ENCODE measurements around the gene PURB. TPM values are rescaled to one million over a fixed set of nuclear protein-coding genes. Genes with fewer than 3 reads are reported as not detected.
"Not testable (repeated sequence)": the region's sequence is repeated elsewhere in the genome, so short reads cannot be mapped to it uniquely, and the experiment has no call there.

The PURB gene
- total RNA-seq, 4 donors from 2014 or later = 13.1 to 26.2 (median 20.4) TPM

DNA sequence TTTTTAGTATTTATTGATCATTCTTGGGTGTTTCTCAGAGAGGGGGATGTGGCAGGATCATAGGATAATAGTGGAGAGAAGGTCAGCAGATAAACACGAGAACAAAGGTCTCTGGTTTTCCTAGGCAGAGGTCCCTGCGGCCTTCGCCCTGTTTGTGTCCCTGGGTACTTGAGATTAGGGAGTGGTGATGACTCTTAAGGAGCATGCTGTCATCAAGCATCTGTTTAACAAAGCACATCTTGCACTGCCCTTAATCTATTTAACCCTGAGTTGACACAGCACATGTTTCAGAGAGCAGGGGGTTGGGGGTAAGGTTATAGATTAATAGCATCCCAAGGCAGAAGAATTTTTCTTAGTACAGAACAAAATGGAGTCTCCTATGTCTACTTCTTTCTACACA lies 15.0 kb downstream of the PURB start:
- in situ Hi-C loops (cut with MboI; ENCODE audit: low pct_ligation_motif_present in 1 of 4, low pct_unique_long_range_greater_than_20kb in 1 of 4, low sequenced_read_pairs in 3 of 4) = loop anchor here in 1 of 4 donors (25.0 kb wide), 1 partner anchor 267 kb away; no protein-coding TSS in a partner anchor
- 85 to 94% methylated on average over 3 of the region's 3 CpGs for WGBS, 2 donors (ENCODE audit: low coverage in 1 of 2)
- peaks cover 0 to 10% (median 0%) of the 10 kb centered on the region in 4 donors for H3K4me1 ChIP-seq

DNA sequence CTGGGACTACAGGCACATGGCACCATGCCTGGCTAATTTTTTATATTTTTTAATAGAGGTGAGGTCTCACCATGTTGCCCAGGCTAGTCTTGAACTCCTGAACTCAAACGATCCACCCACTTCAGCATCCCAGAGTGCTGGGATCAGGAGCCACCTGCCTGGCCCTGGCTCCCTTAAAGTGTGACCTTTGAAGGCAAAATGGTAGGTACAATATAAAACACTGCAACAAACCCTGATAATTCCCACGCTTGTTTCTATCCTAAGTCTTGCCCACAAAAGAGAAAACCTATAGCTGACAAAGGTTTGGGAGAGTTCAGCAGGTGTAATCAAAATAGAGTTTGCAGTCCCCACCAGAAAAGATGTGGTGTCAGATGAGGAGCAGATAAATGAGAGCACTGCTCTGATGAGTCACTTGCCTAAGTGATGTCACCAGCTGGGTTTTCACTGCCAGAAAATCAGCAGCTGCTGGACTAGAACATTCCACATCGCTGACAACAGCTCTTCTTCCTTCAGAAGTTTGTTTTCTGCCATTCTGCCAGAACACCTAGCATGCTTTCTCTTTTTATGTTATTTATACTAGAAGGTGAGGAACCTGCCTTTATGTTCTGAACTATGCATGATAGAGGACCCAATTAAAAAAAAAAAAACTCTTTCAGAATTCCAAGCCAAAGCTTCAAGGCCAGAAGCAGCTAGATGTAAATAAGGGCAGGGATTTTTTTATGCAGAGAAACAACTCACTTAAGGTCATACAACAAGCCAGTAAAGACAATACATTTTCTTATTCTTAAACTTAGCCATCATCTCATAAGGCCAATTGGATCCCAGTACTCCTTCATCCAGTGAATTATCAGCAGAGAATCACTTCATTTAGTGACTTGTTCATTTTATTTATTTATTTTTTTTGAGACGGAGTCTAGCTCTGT lies 18.0 kb downstream of the PURB start:
- Histone ChIP-seq H3K27me3 (no peaks in the 10 kb centered on the region), H3K27ac (peak overlapping the region; percentile 32 to 58 (median 54)), H3K36me3 (no peaks in the 10 kb centered on the region), H3K9me3 (no peaks in the 10 kb centered on the region), H3K4me1 (peaks cover 0 to 10% (median 0%) of the 10 kb centered on the region in 4 donors), H3K4me3 (no peak overlapping the region)
- no peak for TF ChIP-seq EP300 (IDR thresholded peaks at IDR 0.05; ENCODE audit: low read depth)
- no peak for TF ChIP-seq CTCF (IDR thresholded peaks at IDR 0.05)
- TF ChIP-seq POLR2AphosphoS5 (IDR thresholded peaks at IDR 0.05) = peak in 2 of 3 donors; percentile 20 to 45
- intact Hi-C loops (cut with DNase I; ENCODE audit: low total_unique reads) = no loop called here
- no peak for DNase-seq
- in situ Hi-C loops (cut with MboI; ENCODE audit: low pct_ligation_motif_present in 1 of 4, low pct_unique_long_range_greater_than_20kb in 1 of 4, low sequenced_read_pairs in 3 of 4) = loop anchor here in 2 of 4 donors (10.0 to 25.0 kb wide), 2 partner anchors 47 to 270 kb away; no protein-coding TSS in a partner anchor
- 58 to 61% methylated on average over 3 to 4 of the region's 4 CpGs for WGBS, 2 donors (ENCODE audit: low coverage in 1 of 2)

More for the DNA sequence above, 15.0 kb downstream of the PURB start:
- H3K36me3 ChIP-seq; H3K4me3 ChIP-seq; intact Hi-C loops (cut with DNase I; ENCODE audit: low total_unique reads); DNase-seq; H3K27ac ChIP-seq; H3K9me3 ChIP-seq; H3K27me3 ChIP-seq: not testable (repeated sequence)

- in situ Hi-C loops (cut with MboI; ENCODE audit: low pct_ligation_motif_present in 1 of 4, low pct_unique_long_range_greater_than_20kb in 1 of 4, low sequenced_read_pairs in 3 of 4) = loop anchor here in 2 of 4 donors (10.0 to 25.0 kb wide), 2 partner anchors 53 to 275 kb away; no protein-coding TSS in a partner anchor
- 75 to 81% methylated on average over 4 of the region's 4 CpGs for WGBS, 2 donors (ENCODE audit: low coverage in 1 of 2)
- intact Hi-C loops (cut with DNase I; ENCODE audit: low total_unique reads); H3K9me3 ChIP-seq; H3K27ac ChIP-seq; H3K4me3 ChIP-seq; H3K27me3 ChIP-seq; DNase-seq; H3K36me3 ChIP-seq; H3K4me1 ChIP-seq: not testable (repeated sequence)
Measured at GRCh38 chr7:44861949-44862348, 23.4 kb downstream of the PURB start.

DNA sequence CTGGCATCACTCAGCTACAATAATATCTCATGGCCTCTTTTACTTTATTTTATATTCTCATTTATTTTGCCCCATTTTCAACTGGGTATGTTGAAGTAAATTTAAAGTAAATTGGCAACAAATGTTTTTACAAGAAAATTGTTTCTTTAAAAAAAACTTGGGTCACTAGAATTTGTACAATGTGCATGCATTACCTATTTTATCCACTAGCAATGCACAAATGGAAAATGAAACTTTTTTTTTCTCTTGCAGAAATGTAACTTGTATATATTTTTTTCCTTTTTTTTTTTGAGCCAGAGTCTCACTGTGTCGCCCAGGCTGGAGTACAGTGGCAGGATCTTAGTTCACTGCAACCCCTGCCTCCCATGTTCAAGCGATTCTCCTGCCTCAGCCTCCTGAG lies 27.2 kb downstream of the PURB start:
- H3K36me3 ChIP-seq = no peaks in the 10 kb centered on the region
- no peaks in the 10 kb centered on the region for H3K9me3 ChIP-seq
- no peak overlapping the region for H3K4me3 ChIP-seq
- in situ Hi-C loops (cut with MboI; ENCODE audit: low pct_ligation_motif_present in 1 of 4, low pct_unique_long_range_greater_than_20kb in 1 of 4, low sequenced_read_pairs in 3 of 4) = loop anchor here (5.0 to 25.0 kb wide), 4 partner anchors 64 to 279 kb away; no protein-coding TSS in a partner anchor
- H3K27me3 ChIP-seq = no peaks in the 10 kb centered on the region
- WGBS, 2 donors (ENCODE audit: low coverage in 1 of 2) = 91% methylated on average over 2 of the region's 2 CpGs; no CpG with 5 or more reads in 1 of the 2 donors
- TF ChIP-seq POLR2AphosphoS5 (IDR thresholded peaks at IDR 0.05) (no peak), EP300 (IDR thresholded peaks at IDR 0.05; ENCODE audit: low read depth) (no peak), CTCF (IDR thresholded peaks at IDR 0.05) (peak in 4 of 5 experiments; percentile 13 to 26 (median 22)), POLR2A (IDR thresholded peaks at IDR 0.05) (no peak)
- DNase-seq = no peak
- no peak overlapping the region for H3K27ac ChIP-seq
- H3K4me1 ChIP-seq = no peaks in the 10 kb centered on the region
- intact Hi-C loops (cut with DNase I; ENCODE audit: low total_unique reads) = loop anchor here (5.0 kb wide), 1 partner anchor 64 kb away; no protein-coding TSS in a partner anchor

DNA sequence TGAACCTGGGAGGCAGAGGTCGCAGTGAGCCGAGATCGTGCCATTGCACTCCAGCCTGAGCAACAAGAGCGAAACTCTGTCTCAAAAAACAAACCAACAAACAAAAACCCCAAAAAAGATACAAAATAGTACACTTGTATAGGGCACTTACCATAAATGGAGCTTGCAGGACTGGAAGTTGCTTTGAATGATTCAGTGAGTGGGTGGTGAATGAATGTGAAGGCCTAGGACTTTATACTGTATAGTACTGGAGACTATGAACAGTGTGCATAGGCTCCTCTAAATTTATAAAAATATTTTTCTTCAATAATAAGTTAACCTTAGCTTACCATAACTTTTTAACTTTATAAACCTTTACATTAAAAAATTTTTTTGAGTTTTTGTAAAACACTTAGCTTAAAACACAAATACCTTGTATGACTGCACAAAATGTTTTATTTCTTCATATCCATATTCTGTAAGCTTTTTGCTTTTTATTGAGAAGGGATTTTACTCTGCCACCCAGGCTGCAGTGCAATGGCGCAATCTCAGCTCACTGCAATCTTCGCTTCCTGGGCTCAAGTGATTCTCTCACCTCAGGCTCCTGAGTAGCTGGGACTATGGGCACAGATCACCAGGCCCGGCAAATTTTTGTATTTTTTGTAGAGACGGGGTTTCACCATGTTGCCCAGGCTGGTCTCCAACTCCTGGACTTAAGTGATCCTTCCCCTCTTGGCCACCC lies 30.5 kb downstream of the PURB start:
- H3K36me3 ChIP-seq = no peaks in the 10 kb centered on the region
- in situ Hi-C loops (cut with MboI; ENCODE audit: low pct_ligation_motif_present in 1 of 4, low pct_unique_long_range_greater_than_20kb in 1 of 4, low sequenced_read_pairs in 3 of 4) (loop anchor here (5.0 to 25.0 kb wide), 4 partner anchors 67 to 282 kb away; no protein-coding TSS in a partner anchor), intact Hi-C loops (cut with DNase I; ENCODE audit: low total_unique reads) (loop anchor here (5.0 kb wide), 1 partner anchor 67 kb away; no protein-coding TSS in a partner anchor)
- H3K4me1 ChIP-seq = no peaks in the 10 kb centered on the region
- no peak overlapping the region for H3K4me3 ChIP-seq
- WGBS, 2 donors (ENCODE audit: low coverage in 1 of 2) = 94 to 95% methylated on average over 3 to 8 of the region's 8 CpGs
- TF ChIP-seq EP300 (IDR thresholded peaks at IDR 0.05; ENCODE audit: low read depth) = no peak
- TF ChIP-seq CTCF (IDR thresholded peaks at IDR 0.05) = no peak
- TF ChIP-seq POLR2A (IDR thresholded peaks at IDR 0.05) = no peak
- no peak for TF ChIP-seq POLR2AphosphoS5 (IDR thresholded peaks at IDR 0.05)
- no peak overlapping the region for H3K27ac ChIP-seq
- H3K9me3 ChIP-seq = no peaks in the 10 kb centered on the region
- DNase-seq = no peak
- H3K27me3 ChIP-seq = no peaks in the 10 kb centered on the region

Data from transverse colon (tissue), 4 donors.